Measurements from ENCODE around the gene PARP15. TPM values are rescaled to one million over a fixed set of nuclear protein-coding genes. Genes with fewer than 3 reads are reported as not detected.

Gene PARP15
- total RNA-seq, 1 experiment from 2014 or later: 0.07 TPM

DNA sequence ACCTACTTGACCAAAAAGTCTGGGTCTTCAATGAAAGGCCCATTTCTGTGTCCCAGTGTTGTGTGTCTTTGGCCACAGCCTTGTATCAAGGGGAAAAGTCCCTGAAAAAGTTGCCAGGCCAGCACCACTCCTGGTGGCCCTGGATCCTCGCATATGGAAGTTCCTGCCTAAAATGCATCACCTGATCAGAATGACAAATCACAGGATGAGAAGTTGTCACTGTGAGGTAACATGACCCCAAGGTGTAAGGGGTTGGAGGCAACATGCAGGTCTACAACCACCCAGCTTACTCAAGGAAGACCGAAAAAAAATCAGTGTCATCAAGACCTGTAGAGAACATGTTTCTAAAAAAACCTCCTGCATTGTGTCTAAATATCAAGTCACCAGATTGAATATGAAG, 25.6 kb downstream of the PARP15 start:
- Histone ChIP-seq H3K9me3 (no peaks in the 10 kb centered on the region), H3K4me1 (no peaks in the 10 kb centered on the region), H3K36me3 (ENCODE audit: control insufficient read depth, insufficient read depth, low read length) (no peaks in the 10 kb centered on the region), H3K27me3 (replicated peaks; ENCODE audit: control insufficient read depth, insufficient read depth, low read length) (no peaks in the 10 kb centered on the region; the same call in 1 of the 2 replicates), H3K4me3 (ENCODE audit: low read depth, low read length) (no peak overlapping the region)
- H3K4me3 Mint-ChIP-seq (ENCODE audit: unreplicated experiment): no peak overlapping the region
- no peaks in the 10 kb centered on the region for H3K9me3 Mint-ChIP-seq (ENCODE audit: unreplicated experiment)
- H3K27me3 Mint-ChIP-seq (ENCODE audit: insufficient read depth, unreplicated experiment): no peaks in the 10 kb centered on the region
- no TSS peak for BruUV-seq (replicated peaks)
- H3K27ac Mint-ChIP-seq (ENCODE audit: unreplicated experiment): no peak overlapping the region
- TF ChIP-seq, protein P1, sequence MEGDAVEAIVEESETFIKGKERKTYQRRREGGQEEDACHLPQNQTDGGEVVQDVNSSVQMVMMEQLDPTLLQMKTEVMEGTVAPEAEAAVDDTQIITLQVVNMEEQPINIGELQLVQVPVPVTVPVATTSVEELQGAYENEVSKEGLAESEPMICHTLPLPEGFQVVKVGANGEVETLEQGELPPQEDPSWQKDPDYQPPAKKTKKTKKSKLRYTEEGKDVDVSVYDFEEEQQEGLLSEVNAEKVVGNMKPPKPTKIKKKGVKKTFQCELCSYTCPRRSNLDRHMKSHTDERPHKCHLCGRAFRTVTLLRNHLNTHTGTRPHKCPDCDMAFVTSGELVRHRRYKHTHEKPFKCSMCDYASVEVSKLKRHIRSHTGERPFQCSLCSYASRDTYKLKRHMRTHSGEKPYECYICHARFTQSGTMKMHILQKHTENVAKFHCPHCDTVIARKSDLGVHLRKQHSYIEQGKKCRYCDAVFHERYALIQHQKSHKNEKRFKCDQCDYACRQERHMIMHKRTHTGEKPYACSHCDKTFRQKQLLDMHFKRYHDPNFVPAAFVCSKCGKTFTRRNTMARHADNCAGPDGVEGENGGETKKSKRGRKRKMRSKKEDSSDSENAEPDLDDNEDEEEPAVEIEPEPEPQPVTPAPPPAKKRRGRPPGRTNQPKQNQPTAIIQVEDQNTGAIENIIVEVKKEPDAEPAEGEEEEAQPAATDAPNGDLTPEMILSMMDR (IDR thresholded peaks at IDR 0.05; ENCODE audit: insufficient read depth in 1 of 2, low read depth in 1 of 2, low read length in 1 of 2, severe bottlenecking in 1 of 2, unreplicated experiment in 1 of 2): no peak
- POLR2A ChIA-PET: no interaction called here
- CTCF ChIA-PET: no interaction called here
- no peaks in the 10 kb centered on the region for H3K4me1 Mint-ChIP-seq (ENCODE audit: low read depth, unreplicated experiment)
- H3K36me3 Mint-ChIP-seq (ENCODE audit: insufficient read depth, unreplicated experiment): no peaks in the 10 kb centered on the region
- DNase-seq: no peak
- intact Hi-C loops (cut with micrococcal nuclease; ENCODE audit: unreplicated experiment): no loop called here

DNA sequence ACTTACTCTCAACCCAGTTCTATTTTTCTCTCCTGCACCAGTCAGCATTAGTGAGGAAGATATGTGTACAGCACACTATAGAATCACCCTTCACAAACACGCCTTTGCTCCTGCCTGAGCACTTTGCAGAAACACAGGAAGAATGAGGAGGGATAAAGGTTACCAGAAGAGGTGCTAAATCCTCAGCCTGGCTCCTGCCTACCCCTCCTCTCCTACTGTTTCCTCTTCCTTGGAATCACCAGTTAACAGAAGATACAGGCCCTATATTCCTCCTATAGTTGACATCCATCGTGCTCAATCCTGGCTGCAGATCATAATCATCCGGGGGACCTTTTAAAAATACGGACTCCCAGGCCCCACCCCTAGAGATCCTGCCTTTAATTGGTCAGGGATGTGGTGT, 28.9 kb downstream of the PARP15 start:
- Mint-ChIP-seq H3K27me3 (ENCODE audit: insufficient read depth, unreplicated experiment) (no peaks in the 10 kb centered on the region), H3K4me1 (ENCODE audit: low read depth, unreplicated experiment) (no peaks in the 10 kb centered on the region), H3K36me3 (ENCODE audit: insufficient read depth, unreplicated experiment) (no peaks in the 10 kb centered on the region), H3K27ac (ENCODE audit: unreplicated experiment) (no peak overlapping the region), H3K9me3 (ENCODE audit: unreplicated experiment) (no peaks in the 10 kb centered on the region), H3K4me3 (ENCODE audit: unreplicated experiment) (no peak overlapping the region)
- Histone ChIP-seq H3K36me3 (ENCODE audit: control insufficient read depth, insufficient read depth, low read length) (no peaks in the 10 kb centered on the region), H3K27me3 (replicated peaks; ENCODE audit: control insufficient read depth, insufficient read depth, low read length) (no peaks in the 10 kb centered on the region; the same call in 1 of the 2 replicates), H3K4me1 (no peaks in the 10 kb centered on the region), H3K9me3 (no peaks in the 10 kb centered on the region), H3K4me3 (ENCODE audit: low read depth, low read length) (no peak overlapping the region)
- ChIA-PET POLR2A (no interaction called here), CTCF (no interaction called here)
- no peak for DNase-seq
- intact Hi-C loops (cut with micrococcal nuclease; ENCODE audit: unreplicated experiment): no loop called here
- no TSS peak for BruUV-seq (replicated peaks)
- TF ChIP-seq, protein P1 (IDR thresholded peaks at IDR 0.05; ENCODE audit: insufficient read depth in 1 of 2, low read depth in 1 of 2, low read length in 1 of 2, severe bottlenecking in 1 of 2, unreplicated experiment in 1 of 2): no peak

DNA sequence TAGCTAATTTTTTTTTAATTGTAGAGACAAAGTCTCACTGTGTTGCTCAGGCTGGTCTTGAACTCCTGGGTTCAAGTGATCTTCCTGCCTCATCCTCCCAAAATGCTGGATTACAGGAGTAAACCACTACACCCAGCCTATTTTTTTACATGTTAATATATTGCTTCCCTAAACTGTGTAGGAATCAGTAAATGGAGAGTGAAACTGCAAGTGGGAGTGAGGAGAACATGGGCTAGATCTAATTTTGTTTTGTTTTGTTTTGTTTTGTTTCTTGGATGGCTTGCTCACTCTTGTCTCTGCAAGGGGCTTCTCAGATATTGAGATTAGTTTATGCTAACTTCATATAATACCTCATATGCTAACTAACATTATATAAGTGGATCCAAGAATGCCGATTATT, 31.5 kb downstream of the PARP15 start:
- POLR2A ChIA-PET: no interaction called here
- no TSS peak for BruUV-seq (replicated peaks)
- no peaks in the 10 kb centered on the region for H3K36me3 Mint-ChIP-seq (ENCODE audit: insufficient read depth, unreplicated experiment)
- H3K27ac Mint-ChIP-seq (ENCODE audit: unreplicated experiment): no peak overlapping the region
- Histone ChIP-seq H3K27me3 (replicated peaks; ENCODE audit: control insufficient read depth, insufficient read depth, low read length) (no peaks in the 10 kb centered on the region), H3K9me3 (no peaks in the 10 kb centered on the region), H3K36me3 (ENCODE audit: control insufficient read depth, insufficient read depth, low read length) (no peaks in the 10 kb centered on the region), H3K4me1 (no peaks in the 10 kb centered on the region), H3K4me3 (ENCODE audit: low read depth, low read length) (no peak overlapping the region)
- H3K4me1 Mint-ChIP-seq (ENCODE audit: low read depth, unreplicated experiment): no peaks in the 10 kb centered on the region
- no peaks in the 10 kb centered on the region for H3K27me3 Mint-ChIP-seq (ENCODE audit: insufficient read depth, unreplicated experiment)
- TF ChIP-seq, protein P1 (IDR thresholded peaks at IDR 0.05; ENCODE audit: insufficient read depth in 1 of 2, low read depth in 1 of 2, low read length in 1 of 2, severe bottlenecking in 1 of 2, unreplicated experiment in 1 of 2): no peak
- CTCF ChIA-PET: no interaction called here
- H3K4me3 Mint-ChIP-seq (ENCODE audit: unreplicated experiment): no peak overlapping the region
- H3K9me3 Mint-ChIP-seq (ENCODE audit: unreplicated experiment): no peaks in the 10 kb centered on the region
- no peak for DNase-seq
- intact Hi-C loops (cut with micrococcal nuclease; ENCODE audit: unreplicated experiment): no loop called here
